Measurements from ENCODE around the gene LYSMD4. TPM values are rescaled to one million over a fixed set of nuclear protein-coding genes. Genes with fewer than 3 reads are reported as not detected.

LYSMD4 gene
- total and polyA plus RNA-seq, 2 of the 8 experiments (the other 6 are each of a cell fraction or from before 2014, with no cell fraction given), result 7.5 to 17.5 TPM

GRCh38 chr15:99677540-99678134, 55.6 kb downstream of the LYSMD4 start:
- POLR2A ChIA-PET (ENCODE audit: partially characterized antibody), result no interaction called here
- no peak overlapping the region for H2BK15ac ChIP-seq (ENCODE audit: low read length)
- H3K4me1 ChIP-seq (replicated peaks in 1 of 4; ENCODE audit: control insufficient read depth in 3 of 4, insufficient read depth in 4 of 4, low read length in 3 of 4), result no peaks in the 10 kb centered on the region
- H3K4me2 ChIP-seq (ENCODE audit: insufficient read depth in 1 of 2, low read depth in 2 of 2, low read length in 2 of 2), result no peak overlapping the region
- no peak overlapping the region for H3K14ac ChIP-seq (ENCODE audit: insufficient read length)
- no peak overlapping the region for H2BK120ac ChIP-seq (replicated peaks; ENCODE audit: low read depth, low read length)
- CTCF ChIA-PET (ENCODE audit: partially characterized antibody), result no interaction called here
- H3K23me2 ChIP-seq (ENCODE audit: low read depth, low read length), result no peaks in the 10 kb centered on the region
- H4K5ac ChIP-seq (ENCODE audit: insufficient read length, low read depth, low read length), result no peak overlapping the region
- no peaks in the 10 kb centered on the region for H4K20me1 ChIP-seq (replicated peaks in 1 of 2; ENCODE audit: control insufficient read depth in 1 of 2, insufficient read depth in 2 of 2, low read length in 2 of 2)
- H2BK5ac ChIP-seq (ENCODE audit: low read depth, low read length), result no peak overlapping the region
- no peak overlapping the region for H4K91ac ChIP-seq (replicated peaks; ENCODE audit: insufficient read length, low read length)
- peaks cover 0 to 1% (median 0%) of the 10 kb centered on the region in 4 experiments; a peak in 1 of 7 replicates for H3K27me3 ChIP-seq (replicated peaks in 1 of 4; ENCODE audit: control insufficient read depth in 3 of 4, extremely low read depth in 1 of 4, insufficient read depth in 3 of 4, low read length in 3 of 4)
- no peak overlapping the region for H3K4ac ChIP-seq (replicated peaks; ENCODE audit: insufficient read length, low read depth, low read length)
- no peaks in the 10 kb centered on the region for H3K79me2 ChIP-seq (ENCODE audit: control insufficient read depth in 1 of 2, insufficient read depth in 2 of 2, low read length in 2 of 2)
- H3K9ac ChIP-seq (replicated peaks in 1 of 4; ENCODE audit: extremely low read depth in 1 of 4, low read depth in 3 of 4, low read length in 3 of 4), result no peak overlapping the region
- H2AK5ac ChIP-seq (ENCODE audit: low read depth, low read length), result no peak overlapping the region
- no peak overlapping the region for H3K23ac ChIP-seq (ENCODE audit: insufficient read length)
- FAIRE-seq, result no peak
- no peak overlapping the region for H3K56ac ChIP-seq (replicated peaks; ENCODE audit: insufficient read length, low read depth, low read length)
- H2AFZ ChIP-seq (ENCODE audit: low read length), result no peak overlapping the region
- no peaks in the 10 kb centered on the region for H3K9me3 ChIP-seq (ENCODE audit: insufficient read depth in 2 of 2, low read depth in 1 of 2, low read length in 1 of 2)
- H3K18ac ChIP-seq (ENCODE audit: extremely low read depth, low read length), result no peak overlapping the region
- no peak overlapping the region for H3K4me3 ChIP-seq (ENCODE audit: extremely low read depth in 1 of 4, insufficient read depth in 2 of 4, low read depth in 3 of 4, low read length in 4 of 4)
- no peaks in the 10 kb centered on the region for H3K79me1 ChIP-seq (ENCODE audit: low read depth, low read length)
- no peak overlapping the region for H4K8ac ChIP-seq (ENCODE audit: extremely low read depth, insufficient read depth, low read length)
- H2BK20ac ChIP-seq (ENCODE audit: low read length), result no peak overlapping the region
- H3K36me3 ChIP-seq (ENCODE audit: control insufficient read depth in 2 of 4, insufficient read depth in 4 of 4, low read length in 3 of 4), result peaks cover 3 to 40% (median 13%) of the 10 kb centered on the region in 4 experiments; a peak in 6 of 8 replicates
- no peak for DNase-seq (ENCODE audit: low read depth in 1 of 2, low spot score in 2 of 2)
- 98% methylated on average over 4 of the region's 4 CpGs; no CpG with 5 or more reads in 1 of the 2 experiments for WGBS, 2 experiments (ENCODE audit: extremely low coverage in 1 of 2, insufficient coverage in 1 of 2, insufficient read length in 1 of 2, insufficient replicate concordance in 2 of 2, low coverage in 1 of 2, low lambda C conversion rate in 2 of 2, missing lambda C conversion rate in 1 of 2)
- TF ChIP-seq JUN (IDR thresholded peaks at IDR 0.05; ENCODE audit: low read depth, low read length), result no peak
- no peak overlapping the region for H3K27ac ChIP-seq (ENCODE audit: low read depth, low read length)
- no peak overlapping the region for H2BK12ac ChIP-seq (ENCODE audit: low read depth, low read length)

Small RNA genes within 50 kb of the gene (small RNA-seq; reads per million reads assigned to genes)
- not detected for gene RF00019 (ENCODE audit: insufficient read depth)

Other genes with a start within 250 kb of the LYSMD4 start
- 22.5 TPM in 2 replicates for gene MEF2A, start 167.5 kb downstream of the LYSMD4 start, total RNA-seq (2021; fragmentation: NEBNext Ultra II Directional; extraction: Animal tissue kit (Norgen Biotek cat#: 25700))
- 14.3 and 15.6 TPM in 2 replicates for gene MEF2A, start 167.5 kb downstream of the LYSMD4 start, polyA plus RNA-seq (2011; rRNA removed)

Data from H1 (cell line).